ENCODE data around the gene SUMO3. TPM values are rescaled to one million over a fixed set of nuclear protein-coding genes. Genes with fewer than 3 reads are reported as not detected.

SUMO3 gene
- total and polyA plus RNA-seq, 2 experiments from 2014 or later: 89.8 to 95.9 TPM

DNA sequence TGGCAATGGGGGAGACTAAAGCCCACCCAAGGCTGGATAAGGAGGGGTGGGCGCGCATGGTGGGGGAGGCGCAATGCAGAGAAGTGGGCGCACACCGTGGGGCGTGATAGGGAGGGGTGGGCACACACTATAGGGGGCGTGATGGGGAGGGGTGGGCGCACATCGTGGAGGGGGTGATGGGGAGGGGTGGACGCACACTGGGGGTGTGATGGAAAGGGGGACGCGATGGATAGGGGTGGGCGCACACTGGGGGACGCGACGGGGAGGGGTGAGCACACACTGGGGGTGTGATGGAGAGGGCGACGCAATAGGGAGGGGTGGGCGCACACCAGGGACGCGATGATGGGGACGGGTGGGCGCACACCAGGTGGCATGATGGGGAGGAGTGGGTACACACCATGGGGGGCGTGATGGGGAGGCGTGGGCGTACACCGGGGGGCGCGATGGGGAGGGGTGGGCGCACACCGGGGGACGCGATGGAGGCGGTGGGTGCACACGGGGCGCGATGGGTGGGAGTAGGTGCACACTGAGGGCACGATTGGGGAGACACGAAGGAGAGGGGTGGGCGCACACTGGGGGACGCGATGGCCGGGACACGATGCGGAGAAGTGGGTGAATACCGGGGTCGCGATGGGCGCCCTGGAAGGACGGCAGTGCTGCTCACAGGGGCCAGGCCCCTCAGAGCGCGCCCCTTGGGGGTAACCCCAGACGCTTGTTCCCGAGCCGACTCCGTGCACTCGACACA lies 929 bp downstream of the SUMO3 start:
- Histone ChIP-seq H3K27ac (no peak overlapping the region), H3K9me3 (ENCODE audit: low read depth) (no peaks in the 10 kb centered on the region), H3K4me3 (peak overlapping the region; percentile 82), H3K27me3 (no peaks in the 10 kb centered on the region), H3K36me3 (no peaks in the 10 kb centered on the region), H3K4me1 (ENCODE audit: low read depth) (peaks cover 3% of the 10 kb centered on the region)
- TF ChIP-seq, protein P1, sequence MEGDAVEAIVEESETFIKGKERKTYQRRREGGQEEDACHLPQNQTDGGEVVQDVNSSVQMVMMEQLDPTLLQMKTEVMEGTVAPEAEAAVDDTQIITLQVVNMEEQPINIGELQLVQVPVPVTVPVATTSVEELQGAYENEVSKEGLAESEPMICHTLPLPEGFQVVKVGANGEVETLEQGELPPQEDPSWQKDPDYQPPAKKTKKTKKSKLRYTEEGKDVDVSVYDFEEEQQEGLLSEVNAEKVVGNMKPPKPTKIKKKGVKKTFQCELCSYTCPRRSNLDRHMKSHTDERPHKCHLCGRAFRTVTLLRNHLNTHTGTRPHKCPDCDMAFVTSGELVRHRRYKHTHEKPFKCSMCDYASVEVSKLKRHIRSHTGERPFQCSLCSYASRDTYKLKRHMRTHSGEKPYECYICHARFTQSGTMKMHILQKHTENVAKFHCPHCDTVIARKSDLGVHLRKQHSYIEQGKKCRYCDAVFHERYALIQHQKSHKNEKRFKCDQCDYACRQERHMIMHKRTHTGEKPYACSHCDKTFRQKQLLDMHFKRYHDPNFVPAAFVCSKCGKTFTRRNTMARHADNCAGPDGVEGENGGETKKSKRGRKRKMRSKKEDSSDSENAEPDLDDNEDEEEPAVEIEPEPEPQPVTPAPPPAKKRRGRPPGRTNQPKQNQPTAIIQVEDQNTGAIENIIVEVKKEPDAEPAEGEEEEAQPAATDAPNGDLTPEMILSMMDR (IDR thresholded peaks at IDR 0.05; ENCODE audit: low read depth, low read length): no peak
- no peak for DNase-seq (ENCODE audit: low read depth in 1 of 2, low spot score in 1 of 2)

DNA sequence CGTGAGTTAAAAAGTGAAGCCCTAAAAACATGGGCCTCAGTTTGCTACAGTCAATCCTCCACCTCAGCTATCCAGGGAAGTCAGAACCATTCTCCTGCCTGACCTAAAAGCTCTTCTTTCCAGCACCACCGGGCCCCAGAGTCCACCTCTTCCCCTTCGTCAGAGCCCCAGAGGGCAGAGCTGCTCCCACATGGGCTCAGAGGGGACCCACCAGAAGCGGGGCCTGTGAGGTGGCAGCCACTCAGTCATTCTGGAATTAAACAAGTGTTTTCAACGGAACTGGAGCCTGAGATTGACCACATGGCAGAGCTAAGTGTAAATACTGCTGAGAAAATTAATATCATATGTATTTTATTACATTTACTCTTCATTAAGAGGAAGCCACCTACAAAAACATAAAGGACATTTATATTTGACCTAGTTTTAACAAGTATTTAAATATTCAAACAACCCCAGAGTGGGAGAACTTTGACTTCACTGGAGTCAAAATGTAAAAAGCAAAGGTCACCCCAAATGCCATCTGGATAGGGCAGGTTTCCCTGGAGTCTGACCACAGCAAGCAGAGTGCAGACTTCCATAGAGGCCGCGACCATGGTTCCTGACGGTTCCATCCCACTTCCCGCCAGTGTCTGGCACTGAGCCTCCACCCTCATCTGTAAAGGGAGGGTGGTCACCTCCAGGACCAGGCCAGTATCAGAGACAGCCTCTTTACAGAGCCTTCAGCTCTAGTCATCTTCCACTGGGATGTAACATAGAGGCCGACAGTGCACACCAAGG lies 1.8 kb downstream of the SUMO3 start:
- H3K4me3 ChIP-seq: no peak overlapping the region
- H3K9me3 ChIP-seq (ENCODE audit: low read depth): no peaks in the 10 kb centered on the region
- H3K27me3 ChIP-seq: no peaks in the 10 kb centered on the region
- TF ChIP-seq, protein P1 (IDR thresholded peaks at IDR 0.05; ENCODE audit: low read depth, low read length): no peak
- no peaks in the 10 kb centered on the region for H3K36me3 ChIP-seq
- H3K4me1 ChIP-seq (ENCODE audit: low read depth): peaks cover 3% of the 10 kb centered on the region
- no peak for DNase-seq (ENCODE audit: low read depth in 1 of 2, low spot score in 1 of 2)
- H3K27ac ChIP-seq: no peak overlapping the region

GRCh38 chr21:44815225-44815624 lies 2.6 kb downstream of the SUMO3 start:
- TF ChIP-seq, protein P1 (IDR thresholded peaks at IDR 0.05; ENCODE audit: low read depth, low read length): no peak
- DNase-seq (ENCODE audit: low read depth in 1 of 2, low spot score in 1 of 2): no peak
- no peaks in the 10 kb centered on the region for H3K9me3 ChIP-seq (ENCODE audit: low read depth)
- H3K4me3 ChIP-seq: no peak overlapping the region
- H3K36me3 ChIP-seq: no peaks in the 10 kb centered on the region
- no peak overlapping the region for H3K27ac ChIP-seq
- H3K4me1 ChIP-seq (ENCODE audit: low read depth): peaks cover 3% of the 10 kb centered on the region
- H3K27me3 ChIP-seq: no peaks in the 10 kb centered on the region

DNA sequence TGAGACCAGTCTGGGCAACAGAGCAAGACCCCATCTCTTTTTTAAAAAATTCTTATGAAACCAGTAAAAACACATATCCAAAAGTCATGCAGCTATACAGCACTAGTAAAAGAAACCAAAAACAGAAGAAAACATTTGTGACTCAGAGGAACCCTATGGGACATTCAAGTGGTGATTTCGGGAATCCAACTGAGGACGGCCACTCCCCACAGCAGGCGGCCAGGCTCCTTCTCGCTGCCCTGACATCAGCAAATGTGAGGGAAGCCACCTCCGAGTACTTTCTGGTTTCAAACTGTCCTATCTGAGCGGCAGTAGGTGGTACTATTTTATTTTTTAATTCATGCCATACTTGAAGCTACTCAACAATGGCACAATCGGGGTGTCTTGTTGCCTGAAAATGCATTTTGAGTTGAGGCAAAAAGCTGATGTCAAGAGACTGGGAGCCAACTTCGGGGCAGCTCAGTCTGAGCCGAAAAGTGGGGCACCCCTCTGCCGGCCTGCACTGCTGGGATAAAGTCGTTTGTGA lies 3.3 kb downstream of the SUMO3 start:
- no peaks in the 10 kb centered on the region for H3K36me3 ChIP-seq
- H3K9me3 ChIP-seq (ENCODE audit: low read depth): no peaks in the 10 kb centered on the region
- H3K27ac ChIP-seq: no peak overlapping the region
- H3K4me1 ChIP-seq (ENCODE audit: low read depth): peaks cover 3% of the 10 kb centered on the region
- TF ChIP-seq, protein P1 (IDR thresholded peaks at IDR 0.05; ENCODE audit: low read depth, low read length): no peak
- no peak for DNase-seq (ENCODE audit: low read depth in 1 of 2, low spot score in 1 of 2)
- H3K4me3 ChIP-seq: no peak overlapping the region
- H3K27me3 ChIP-seq: no peaks in the 10 kb centered on the region

DNA sequence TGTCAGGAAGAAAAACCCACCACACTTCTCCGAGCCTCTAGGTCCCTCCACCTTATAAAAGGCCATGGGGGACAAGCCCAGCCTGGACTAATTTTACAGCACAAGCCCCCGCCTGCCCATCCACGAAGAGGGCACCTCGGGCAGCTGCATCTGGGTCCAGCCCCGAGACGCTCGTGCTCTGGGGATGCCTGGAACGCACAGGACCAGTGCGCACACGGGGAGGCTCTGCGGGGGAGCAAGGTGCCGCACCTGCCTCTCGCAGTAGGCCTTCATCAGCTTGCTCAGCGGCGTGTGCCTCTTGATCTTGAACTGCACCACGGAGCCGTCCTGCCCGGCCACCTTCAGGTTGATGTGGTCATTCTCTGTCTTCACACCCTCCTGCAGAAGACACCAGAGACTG lies 4.1 kb downstream of the SUMO3 start:
- Histone ChIP-seq H3K27me3 (no peaks in the 10 kb centered on the region), H3K4me3 (no peak overlapping the region), H3K4me1 (ENCODE audit: low read depth) (peaks cover 3% of the 10 kb centered on the region), H3K36me3 (peaks cover 4% of the 10 kb centered on the region), H3K27ac (no peak overlapping the region), H3K9me3 (ENCODE audit: low read depth) (no peaks in the 10 kb centered on the region)
- DNase-seq (ENCODE audit: low read depth in 1 of 2, low spot score in 1 of 2): no peak
- TF ChIP-seq, protein P1 (IDR thresholded peaks at IDR 0.05; ENCODE audit: low read depth, low read length): no peak
